ENCODE measurements around the gene SFT2D2. TPM values are rescaled to one million over a fixed set of nuclear protein-coding genes. Genes with fewer than 3 reads are reported as not detected.

The SFT2D2 gene
- total and polyA plus RNA-seq, 4 donors = 5.9 to 70.3 (median 33.0) TPM

DNA sequence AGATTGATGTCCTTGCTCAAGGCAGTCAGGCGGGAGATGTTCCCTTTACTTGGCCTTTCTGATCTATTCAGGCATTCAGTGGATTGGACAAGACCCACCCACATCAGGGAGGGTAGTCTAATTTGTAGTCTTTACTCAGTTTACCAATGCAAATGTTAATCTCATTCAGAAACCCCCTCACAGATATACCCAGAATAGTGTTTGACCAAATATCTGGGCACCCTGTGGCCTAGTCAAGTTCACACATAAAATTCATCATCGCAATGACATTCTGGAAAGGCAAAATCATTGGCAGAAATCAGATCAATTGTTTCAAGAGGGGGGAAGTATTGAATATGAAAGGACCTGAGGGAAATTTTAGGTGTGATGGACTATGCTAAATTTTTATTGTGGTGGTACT is 12.5 kb upstream of the SFT2D2 start:
- H3K27ac ChIP-seq (ENCODE audit: low read depth in 1 of 2, low read length in 1 of 2) = no peak overlapping the region
- TF ChIP-seq CTCF (IDR thresholded peaks at IDR 0.05; ENCODE audit: control extremely low read depth, extremely low read depth) = no peak
- DNase-seq (no peak), ATAC-seq (ENCODE audit: insufficient read depth, low FRiP score) (no peak)
- no peaks in the 10 kb centered on the region for H3K4me1 ChIP-seq (ENCODE audit: control insufficient read depth in 5 of 5, insufficient read depth in 5 of 5, low read length in 5 of 5)
- H3K9ac ChIP-seq (ENCODE audit: insufficient read depth in 1 of 2, low read length in 2 of 2) = no peak overlapping the region
- H3K36me3 ChIP-seq (ENCODE audit: control insufficient read depth in 4 of 4, insufficient read depth in 4 of 4, low read length in 4 of 4) = no peaks in the 10 kb centered on the region
- no peak overlapping the region for H3K4me3 ChIP-seq
- H3K27me3 ChIP-seq (ENCODE audit: control insufficient read depth in 3 of 3, insufficient read depth in 3 of 3, low read length in 2 of 3) = no peaks in the 10 kb centered on the region
- H3K9me3 ChIP-seq (ENCODE audit: control insufficient read depth in 4 of 4, insufficient read depth in 3 of 4, low read length in 3 of 4) = peaks cover 0 to 5% (median 4%) of the 10 kb centered on the region in 4 donors
- WGBS, 2 donors = 94 to 97% methylated on average over 2 of the region's 2 CpGs

DNA sequence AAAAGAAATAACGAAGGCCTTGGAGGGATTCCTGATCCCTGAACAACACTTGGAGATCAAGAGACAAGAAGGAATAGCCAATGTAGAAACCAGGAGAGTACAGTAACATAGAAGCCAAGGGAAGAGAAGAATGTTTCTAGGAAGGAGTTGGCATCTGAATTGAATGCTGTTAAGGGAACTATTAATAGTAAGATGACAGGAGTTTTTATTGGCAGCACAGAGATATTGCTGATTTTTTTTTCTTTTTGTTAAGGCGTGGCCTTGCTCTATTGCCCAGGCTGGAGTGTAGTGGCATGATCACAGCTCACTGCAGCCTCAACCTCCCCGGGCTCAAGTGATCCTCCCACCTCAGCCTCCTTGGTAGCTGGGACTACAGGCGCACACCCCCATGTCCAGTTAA is 9.6 kb upstream of the SFT2D2 start:
- H3K9ac ChIP-seq (ENCODE audit: insufficient read depth in 1 of 2, low read length in 2 of 2) = no peak overlapping the region
- TF ChIP-seq CTCF (IDR thresholded peaks at IDR 0.05; ENCODE audit: control extremely low read depth, extremely low read depth) = no peak
- H3K27ac ChIP-seq (ENCODE audit: low read depth in 1 of 2, low read length in 1 of 2) = no peak overlapping the region
- 93 to 97% methylated on average over 4 of the region's 4 CpGs for WGBS, 2 donors
- ATAC-seq (ENCODE audit: insufficient read depth, low FRiP score) (no peak), DNase-seq (no peak)
- no peak overlapping the region for H3K4me3 ChIP-seq
- H3K36me3 ChIP-seq (ENCODE audit: control insufficient read depth in 4 of 4, insufficient read depth in 4 of 4, low read length in 4 of 4) = no peaks in the 10 kb centered on the region
- H3K9me3 ChIP-seq (ENCODE audit: control insufficient read depth in 4 of 4, insufficient read depth in 3 of 4, low read length in 3 of 4) = peaks cover 0 to 5% (median 4%) of the 10 kb centered on the region in 4 donors
- no peaks in the 10 kb centered on the region for H3K4me1 ChIP-seq (ENCODE audit: control insufficient read depth in 5 of 5, insufficient read depth in 5 of 5, low read length in 5 of 5)
- no peaks in the 10 kb centered on the region for H3K27me3 ChIP-seq (ENCODE audit: control insufficient read depth in 3 of 3, insufficient read depth in 3 of 3, low read length in 2 of 3)

DNA sequence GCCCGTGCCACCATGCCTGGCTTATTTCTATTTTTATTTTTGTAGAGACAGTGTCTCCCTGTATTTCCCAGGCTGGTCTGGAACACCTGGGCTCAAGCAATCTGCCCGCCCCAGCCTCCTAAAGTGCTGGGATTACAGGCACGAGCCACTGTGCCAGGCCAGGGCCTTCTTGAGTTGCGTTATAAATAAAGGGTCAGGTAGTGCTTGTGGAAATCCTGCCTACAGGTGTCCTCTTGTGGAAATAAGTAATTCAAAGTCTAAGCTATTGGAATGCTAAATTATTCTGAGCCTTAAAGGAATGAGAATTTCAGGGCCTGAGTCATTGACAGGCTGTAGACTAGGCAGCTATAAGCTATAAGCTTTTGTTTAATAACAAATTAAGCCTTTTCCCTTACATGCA is 8.1 kb upstream of the SFT2D2 start:
- WGBS, 2 donors = 95 to 100% methylated on average over 4 of the region's 4 CpGs

More for the DNA sequence above, 8.1 kb upstream of the SFT2D2 start:
- TF ChIP-seq CTCF (IDR thresholded peaks at IDR 0.05; ENCODE audit: control extremely low read depth, extremely low read depth) = no peak
- Histone ChIP-seq H3K4me1 (ENCODE audit: control insufficient read depth in 5 of 5, insufficient read depth in 5 of 5, low read length in 5 of 5) (no peaks in the 10 kb centered on the region), H3K27me3 (ENCODE audit: control insufficient read depth in 3 of 3, insufficient read depth in 3 of 3, low read length in 2 of 3) (no peaks in the 10 kb centered on the region), H3K4me3 (no peak overlapping the region), H3K9ac (ENCODE audit: insufficient read depth in 1 of 2, low read length in 2 of 2) (no peak overlapping the region), H3K36me3 (ENCODE audit: control insufficient read depth in 4 of 4, insufficient read depth in 4 of 4, low read length in 4 of 4) (no peaks in the 10 kb centered on the region), H3K9me3 (ENCODE audit: control insufficient read depth in 4 of 4, insufficient read depth in 3 of 4, low read length in 3 of 4) (peaks cover 0 to 5% (median 0%) of the 10 kb centered on the region in 4 donors), H3K27ac (ENCODE audit: low read depth in 1 of 2, low read length in 1 of 2) (no peak overlapping the region)
- DNase-seq (no peak), ATAC-seq (ENCODE audit: insufficient read depth, low FRiP score) (no peak)
